GM23338 (cell line): Measurements from ENCODE around the gene EMC10. TPM values are rescaled to one million over a fixed set of nuclear protein-coding genes. Genes with fewer than 3 reads are reported as not detected.

ENCODE experiments used
- ATAC-seq: fragments of 200-7000 bp; cut with Tn5 transposase; 3 replicates; pipeline ENCODE4 v1.9.1; 2020
- DNase-seq: peaks from one replicate; pipeline ENCODE4 v3.0.0-alpha.2; 2015; ENCODE audit warnings: low spot score
- H2AFZ ChIP-seq: fragments of 200-600 bp; sonication (generic); 2 replicates; pipeline ENCODE4 v1.8.0; 2016; ENCODE audit warnings: antibody characterized with exemption, mild to moderate bottlenecking, moderate library complexity
- H3F3A ChIP-seq: fragments of 200-600 bp; sonication (generic); replicated peaks from 2 replicates; pipeline ENCODE4 v1.8.0; 2017; ENCODE audit warnings: antibody characterized with exemption, mixed run types, low read depth
- H3K27ac ChIP-seq: fragments of 200-600 bp; sonication (generic); 2 replicates; pipeline ENCODE4 v1.6.1; 2016; ENCODE audit warnings: low read depth
- H3K27me3 ChIP-seq: fragments of 200-600 bp; sonication (generic); 2 replicates; pipeline ENCODE4 v1.8.0; 2016; ENCODE audit warnings: mild to moderate bottlenecking, mixed run types, moderate library complexity; ENCODE audit not compliant: insufficient read depth
- H3K36me3 ChIP-seq: fragments of 200-600 bp; sonication (generic); 2 replicates; pipeline ENCODE4 v1.8.0; 2016; ENCODE audit warnings: mild to moderate bottlenecking; ENCODE audit not compliant: insufficient read depth
- H3K4me1 ChIP-seq: fragments of 200-600 bp; sonication (generic); 2 replicates; pipeline ENCODE4 v1.8.0; 2016; ENCODE audit warnings: mild to moderate bottlenecking, moderate library complexity; ENCODE audit not compliant: insufficient read depth
- H3K4me2 ChIP-seq: fragments of 200-600 bp; sonication (generic); 2 replicates; pipeline ENCODE4 v1.7.1; 2017; ENCODE audit warnings: mixed run types
- H3K4me3 ChIP-seq: fragments of 200-600 bp; sonication (generic); 2 replicates; pipeline ENCODE4 v1.6.1; 2016; ENCODE audit warnings: mixed run types
- H3K79me2 ChIP-seq: fragments of 200-600 bp; sonication (generic); replicated peaks from 2 replicates; pipeline ENCODE4 v1.8.0; 2017; ENCODE audit warnings: mild to moderate bottlenecking; ENCODE audit not compliant: insufficient read depth
- H3K9me2 ChIP-seq: fragments of 200-600 bp; sonication (generic); 2 replicates; pipeline ENCODE4 v1.8.0; 2017; ENCODE audit not compliant: insufficient read depth
- H4K20me1 ChIP-seq: fragments of 200-600 bp; sonication (generic); replicated peaks from 2 replicates; pipeline ENCODE4 v1.8.0; 2017; ENCODE audit warnings: mild to moderate bottlenecking; ENCODE audit not compliant: insufficient read depth
- H3K27ac Mint-ChIP-seq: 2 replicates; pipeline ENCODE4 v1.8.0; 2020; ENCODE audit warnings: inconsistent platforms, mild to moderate bottlenecking, moderate library complexity, mixed read lengths
- H3K27me3 Mint-ChIP-seq: 3 replicates; pipeline ENCODE4 v1.8.0; 2022; ENCODE audit warnings: low read depth, mild to moderate bottlenecking, moderate library complexity, mixed read lengths, inconsistent platforms; ENCODE audit not compliant: insufficient read depth, poor library complexity
- H3K36me3 Mint-ChIP-seq: 3 replicates; pipeline ENCODE4 v1.8.0; 2021; ENCODE audit warnings: low read depth, mild to moderate bottlenecking, inconsistent platforms, moderate library complexity, mixed read lengths
- H3K4me1 Mint-ChIP-seq: 3 replicates; pipeline ENCODE4 v1.8.0; 2020; ENCODE audit warnings: mild to moderate bottlenecking, inconsistent platforms, mixed read lengths
- H3K4me3 Mint-ChIP-seq: 3 replicates; pipeline ENCODE4 v1.8.0; 2021; ENCODE audit warnings: moderate library complexity, mild to moderate bottlenecking, inconsistent platforms, mixed read lengths
- H3K9me3 Mint-ChIP-seq: 3 replicates; pipeline ENCODE4 v1.8.0; 2020; ENCODE audit warnings: moderate library complexity, mild to moderate bottlenecking, inconsistent platforms, mixed read lengths
- CREB1 ChIP-seq: fragments of 250-450 bp; sonication (Bioruptor Pico); IDR thresholded peaks from 2 replicates; pipeline ENCODE4 v1.5.0; 2020; ENCODE audit warnings: low read depth, mild to moderate bottlenecking, moderate library complexity
- ETS1 ChIP-seq: IDR thresholded peaks from 2 replicates; pipeline ENCODE4 v1.6.1; 2016; ENCODE audit warnings: antibody characterized with exemption
- EZH2 ChIP-seq: fragments of 200-600 bp; sonication (generic); IDR thresholded peaks from one replicate; pipeline ENCODE4 v1.8.0; 2017; ENCODE audit warnings: antibody characterized with exemption, mild to moderate bottlenecking, low read depth; ENCODE audit not compliant: unreplicated experiment
- EZH2phosphoT487 ChIP-seq: fragments of 200-600 bp; sonication (generic); IDR thresholded peaks from one replicate; pipeline ENCODE4 v1.8.1; 2018; ENCODE audit warnings: antibody characterized with exemption; ENCODE audit not compliant: unreplicated experiment
- JUNB ChIP-seq: IDR thresholded peaks from one replicate; pipeline ENCODE4 v1.6.1; 2016; ENCODE audit warnings: antibody characterized with exemption; ENCODE audit not compliant: unreplicated experiment
- NANOG ChIP-seq: IDR thresholded peaks from 2 replicates; pipeline ENCODE4 v1.6.1; 2016; ENCODE audit warnings: antibody characterized with exemption, borderline replicate concordance
- POLR2AphosphoS5 ChIP-seq: IDR thresholded peaks from 2 replicates; pipeline ENCODE4 v1.6.1; 2016; ENCODE audit warnings: antibody characterized with exemption, low read depth
- STAT1 ChIP-seq: IDR thresholded peaks from one replicate; pipeline ENCODE4 v1.6.1; 2016; ENCODE audit warnings: antibody characterized with exemption; ENCODE audit not compliant: unreplicated experiment
- ZNF114 ChIP-seq: fragments of 250-450 bp; sonication (Bioruptor Pico); IDR thresholded peaks from 2 replicates; pipeline ENCODE4 v1.5.0; 2020; ENCODE audit warnings: mild to moderate bottlenecking, moderate library complexity
- ZNF331 ChIP-seq: fragments of 250-450 bp; sonication (Bioruptor Pico); IDR thresholded peaks from 2 replicates; pipeline ENCODE4 v1.5.0; 2020; ENCODE audit warnings: low read depth, mild to moderate bottlenecking, moderate library complexity
- polyA plus RNA-seq: library from polyadenylated mRNA; unstranded; fragments of >200 nt; fragmentation: Nextera tagmentation; extraction: Ambion mirVana; gene quantifications from 2 replicates; pipeline ENCODE4 v1.2.1, GENCODE V29; 2016
- total RNA-seq: library from RNA; depleted of rRNA; stranded (reverse); fragments of >200 nt; shearing (Covaris generic); gene quantifications from 2 replicates; pipeline ENCODE4 v1.2.3, GENCODE V29; 2014
- TF ChIP-seq, protein P1 (sequence below), 2 experiments: fragments of 200-600 bp in 1 of 2; sonication (generic) in 1 of 2; conservative IDR thresholded peaks; 2 replicates each; pipeline versions ENCODE4 v1.5.1 to v1.6.1; 2016 to 2017; ENCODE audit warnings: antibody characterized with exemption in 2 of 2, low read depth in 2 of 2, mild to moderate bottlenecking in 2 of 2, moderate library complexity in 1 of 2
- TF ChIP-seq, protein P2 (sequence below): IDR thresholded peaks from one replicate; pipeline ENCODE4 v1.6.1; 2018; ENCODE audit warnings: antibody characterized with exemption; ENCODE audit not compliant: unreplicated experiment

The EMC10 gene
- total and polyA plus RNA-seq, 2 experiments from 2014 or later, result 24.8 to 113 TPM

GRCh38 chr19:50489461-50490011, 13.2 kb downstream of the EMC10 start:
- no peaks in the 10 kb centered on the region for H3K79me2 ChIP-seq
- TF ChIP-seq ETS1 (no peak), ZNF331 (CRISPR knock-in tag) (no peak), STAT1 (no peak)
- H3K4me2 ChIP-seq, result peak overlapping the region; percentile 69
- no peak overlapping the region for H3K27ac ChIP-seq
- Mint-ChIP-seq H3K27ac (no peak overlapping the region), H3K4me1 (no peaks in the 10 kb centered on the region; the same call in 2 of the 3 replicates), H3K27me3 (peaks cover 5% of the 10 kb centered on the region), H3K9me3 (peaks cover 100% of the 10 kb centered on the region; the same call in 2 of the 3 replicates), H3K36me3 (peaks cover 61% of the 10 kb centered on the region), H3K4me3 (no peak overlapping the region)
- H3K4me1 ChIP-seq, result peaks cover 19% of the 10 kb centered on the region; the same call in 1 of the 2 replicates
- H2AFZ ChIP-seq, result no peak overlapping the region
- no peaks in the 10 kb centered on the region for H3K9me2 ChIP-seq
- DNase-seq (no peak), ATAC-seq (no peak)
- peaks cover 79% of the 10 kb centered on the region for H3K27me3 ChIP-seq
- 0 out of 2 replicates have a peak, but pooled peaks cover 4% of the 10 kb centered on the region for H3F3A ChIP-seq
- no peaks in the 10 kb centered on the region for H4K20me1 ChIP-seq
- H3K4me3 ChIP-seq, result peak overlapping the region; percentile 37; the same call in 1 of the 2 replicates
- H3K36me3 ChIP-seq, result peaks cover 9% of the 10 kb centered on the region

DNA sequence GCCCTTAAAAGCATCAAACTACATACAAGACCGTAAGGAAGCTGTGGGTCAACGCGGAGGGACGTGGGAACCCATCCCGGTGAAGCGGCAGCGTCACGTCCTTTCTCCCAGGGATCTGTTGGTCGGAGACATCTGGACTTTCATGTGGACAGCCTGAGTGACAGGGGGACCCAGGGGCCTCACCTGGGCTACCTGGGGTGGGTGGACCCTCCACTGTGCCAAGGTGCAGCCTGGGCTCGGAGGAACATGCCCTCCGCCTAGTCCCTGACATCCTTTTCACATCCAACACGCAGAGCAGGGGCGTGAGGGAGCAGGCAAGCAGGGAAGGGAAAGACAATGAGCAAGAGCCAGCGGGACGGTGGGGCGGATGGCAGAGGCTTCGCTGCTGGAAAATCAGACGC, 14.1 kb downstream of the EMC10 start:
- H4K20me1 ChIP-seq, result no peaks in the 10 kb centered on the region
- no peak overlapping the region for H3K27ac ChIP-seq
- H3K27ac Mint-ChIP-seq, result no peak overlapping the region
- H3K4me3 ChIP-seq, result no peak overlapping the region
- H3K4me1 ChIP-seq, result peaks cover 19% of the 10 kb centered on the region; the same call in 1 of the 2 replicates
- H3K36me3 Mint-ChIP-seq, result peaks cover 63% of the 10 kb centered on the region
- peaks cover 87% of the 10 kb centered on the region for H3K27me3 ChIP-seq
- H3K4me1 Mint-ChIP-seq, result no peaks in the 10 kb centered on the region; the same call in 2 of the 3 replicates
- peaks cover 100% of the 10 kb centered on the region; the same call in 2 of the 3 replicates for H3K9me3 Mint-ChIP-seq
- DNase-seq (no peak), ATAC-seq (no peak)
- H3K4me3 Mint-ChIP-seq, result no peak overlapping the region
- H3F3A ChIP-seq, result 0 out of 2 replicates have a peak, but pooled peaks cover 4% of the 10 kb centered on the region
- no peak overlapping the region for H2AFZ ChIP-seq
- no peaks in the 10 kb centered on the region for H3K9me2 ChIP-seq
- no peaks in the 10 kb centered on the region for H3K79me2 ChIP-seq
- no peak overlapping the region for H3K4me2 ChIP-seq
- H3K36me3 ChIP-seq, result peaks cover 9% of the 10 kb centered on the region
- H3K27me3 Mint-ChIP-seq, result peaks cover 6% of the 10 kb centered on the region
- TF ChIP-seq ZNF114 (CRISPR knock-in tag) (no peak), EZH2 (no peak), STAT1 (no peak), CREB1 (no peak), JUNB (no peak), ZNF331 (CRISPR knock-in tag) (no peak), NANOG (no peak), EZH2phosphoT487 (no peak), ETS1 (no peak), POLR2AphosphoS5 (no peak)
- TF ChIP-seq, protein P1, sequence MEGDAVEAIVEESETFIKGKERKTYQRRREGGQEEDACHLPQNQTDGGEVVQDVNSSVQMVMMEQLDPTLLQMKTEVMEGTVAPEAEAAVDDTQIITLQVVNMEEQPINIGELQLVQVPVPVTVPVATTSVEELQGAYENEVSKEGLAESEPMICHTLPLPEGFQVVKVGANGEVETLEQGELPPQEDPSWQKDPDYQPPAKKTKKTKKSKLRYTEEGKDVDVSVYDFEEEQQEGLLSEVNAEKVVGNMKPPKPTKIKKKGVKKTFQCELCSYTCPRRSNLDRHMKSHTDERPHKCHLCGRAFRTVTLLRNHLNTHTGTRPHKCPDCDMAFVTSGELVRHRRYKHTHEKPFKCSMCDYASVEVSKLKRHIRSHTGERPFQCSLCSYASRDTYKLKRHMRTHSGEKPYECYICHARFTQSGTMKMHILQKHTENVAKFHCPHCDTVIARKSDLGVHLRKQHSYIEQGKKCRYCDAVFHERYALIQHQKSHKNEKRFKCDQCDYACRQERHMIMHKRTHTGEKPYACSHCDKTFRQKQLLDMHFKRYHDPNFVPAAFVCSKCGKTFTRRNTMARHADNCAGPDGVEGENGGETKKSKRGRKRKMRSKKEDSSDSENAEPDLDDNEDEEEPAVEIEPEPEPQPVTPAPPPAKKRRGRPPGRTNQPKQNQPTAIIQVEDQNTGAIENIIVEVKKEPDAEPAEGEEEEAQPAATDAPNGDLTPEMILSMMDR (conservative IDR thresholded peaks at IDR 0.05; ENCODE audit: low read depth in 2 of 2), result no peak
- TF ChIP-seq, protein P2, sequence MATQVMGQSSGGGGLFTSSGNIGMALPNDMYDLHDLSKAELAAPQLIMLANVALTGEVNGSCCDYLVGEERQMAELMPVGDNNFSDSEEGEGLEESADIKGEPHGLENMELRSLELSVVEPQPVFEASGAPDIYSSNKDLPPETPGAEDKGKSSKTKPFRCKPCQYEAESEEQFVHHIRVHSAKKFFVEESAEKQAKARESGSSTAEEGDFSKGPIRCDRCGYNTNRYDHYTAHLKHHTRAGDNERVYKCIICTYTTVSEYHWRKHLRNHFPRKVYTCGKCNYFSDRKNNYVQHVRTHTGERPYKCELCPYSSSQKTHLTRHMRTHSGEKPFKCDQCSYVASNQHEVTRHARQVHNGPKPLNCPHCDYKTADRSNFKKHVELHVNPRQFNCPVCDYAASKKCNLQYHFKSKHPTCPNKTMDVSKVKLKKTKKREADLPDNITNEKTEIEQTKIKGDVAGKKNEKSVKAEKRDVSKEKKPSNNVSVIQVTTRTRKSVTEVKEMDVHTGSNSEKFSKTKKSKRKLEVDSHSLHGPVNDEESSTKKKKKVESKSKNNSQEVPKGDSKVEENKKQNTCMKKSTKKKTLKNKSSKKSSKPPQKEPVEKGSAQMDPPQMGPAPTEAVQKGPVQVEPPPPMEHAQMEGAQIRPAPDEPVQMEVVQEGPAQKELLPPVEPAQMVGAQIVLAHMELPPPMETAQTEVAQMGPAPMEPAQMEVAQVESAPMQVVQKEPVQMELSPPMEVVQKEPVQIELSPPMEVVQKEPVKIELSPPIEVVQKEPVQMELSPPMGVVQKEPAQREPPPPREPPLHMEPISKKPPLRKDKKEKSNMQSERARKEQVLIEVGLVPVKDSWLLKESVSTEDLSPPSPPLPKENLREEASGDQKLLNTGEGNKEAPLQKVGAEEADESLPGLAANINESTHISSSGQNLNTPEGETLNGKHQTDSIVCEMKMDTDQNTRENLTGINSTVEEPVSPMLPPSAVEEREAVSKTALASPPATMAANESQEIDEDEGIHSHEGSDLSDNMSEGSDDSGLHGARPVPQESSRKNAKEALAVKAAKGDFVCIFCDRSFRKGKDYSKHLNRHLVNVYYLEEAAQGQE, result no peak
